K562 (cell line): ENCODE results near the gene ANKDD1A. TPM values are rescaled to one million over a fixed set of nuclear protein-coding genes. Genes with fewer than 3 reads are reported as not detected.

Experiments used
- ATAC-seq: fragments of 200-7000 bp; cut with Tn5 transposase; 3 replicates; pipeline ENCODE4 v1.9.1; 2020; ENCODE audit warnings: moderate library complexity
- BruUV-seq: library from RNA; stranded (reverse); fragments of 400-500 nt; replicated peaks from 2 replicates; lab custom pipeline; 2021; lab: Mats Ljungman, UMichigan
- CTCF ChIA-PET: fragments of 300-600 bp; formaldehyde crosslinking; extraction: SDS; loops from one replicate; lab custom pipeline; 2021; ENCODE audit warnings: low intra/inter-chr PET ratio; lab: Yijun Ruan, JAX
- POLR2A ChIA-PET: fragments of 300-600, 350-650 bp; sonication (Branson Sonifier 250); formaldehyde crosslinking; extraction: SDS; loops from one replicate; lab custom pipeline; 2021; ENCODE audit warnings: antibody characterized with exemption, inconsistent platforms; lab: Yijun Ruan, JAX
- DNase-seq, 4 experiments: peaks; one replicate each; pipeline versions ENCODE4 v3.0.0 to v3.0.0-alpha.2; 2011 to 2018; ENCODE audit warnings: low spot score in 3 of 4, mixed read lengths in 3 of 4; ENCODE audit errors: extremely low read depth in 1 of 4
- FAIRE-seq: peaks from 2 replicates; lab custom pipeline; 2011; peaks lifted over from hg19 to GRCh38; lab: Jason Lieb, UNC
- H2AFZ ChIP-seq: 2 replicates; pipeline ENCODE4 v1.6.0; 2011; ENCODE audit warnings: low read depth, low read length, control low read depth, inconsistent platforms
- H3K27ac ChIP-seq: fragments of 200-600 bp; 3 replicates; pipeline ENCODE4 v1.8.0; 2011; ENCODE audit warnings: low read depth, mild to moderate bottlenecking, control low read depth, inconsistent platforms, low read length, moderate library complexity, mixed read lengths; ENCODE audit errors: extremely low read depth
- H3K27me3 ChIP-seq, 2 experiments: fragments of 300-600 bp in 1 of 2; 2 replicates in 1 of 2; 3 replicates in 1 of 2; pipeline versions ENCODE4 v1.6.0 to v1.8.0; 2011; ENCODE audit warnings: inconsistent platforms in 2 of 2, low read length in 2 of 2, mild to moderate bottlenecking in 1 of 2, mixed read lengths in 1 of 2, moderate library complexity in 1 of 2; ENCODE audit not compliant: control insufficient read depth in 2 of 2, insufficient read depth in 2 of 2
- H3K36me3 ChIP-seq: fragments of 300-600 bp; 3 replicates; pipeline ENCODE4 v1.8.0; 2011; ENCODE audit warnings: mild to moderate bottlenecking, low read length, inconsistent platforms; ENCODE audit not compliant: control insufficient read depth, insufficient read depth
- H3K4me1 ChIP-seq, 2 experiments: fragments of 200-600 bp in 1 of 2; replicated peaks in 1 of 2; 2 replicates in 1 of 2; 3 replicates in 1 of 2; pipeline versions ENCODE4 v1.5.1 to v1.8.0; 2011; ENCODE audit warnings: inconsistent platforms in 2 of 2, low read length in 2 of 2, mild to moderate bottlenecking in 1 of 2, mixed read lengths in 1 of 2, moderate library complexity in 1 of 2; ENCODE audit not compliant: control insufficient read depth in 2 of 2, insufficient read depth in 2 of 2
- H3K4me2 ChIP-seq: 2 replicates; pipeline ENCODE4 v1.6.1; 2011; ENCODE audit warnings: low read length, control low read depth, inconsistent platforms, mixed read lengths; ENCODE audit not compliant: insufficient read depth
- H3K4me3 ChIP-seq: fragments of 200-600 bp; sonication (generic), shearing (Covaris generic); 2 replicates; pipeline ENCODE4 v1.5.1; 2016; ENCODE audit warnings: control low read depth, inconsistent platforms
- H3K79me2 ChIP-seq: fragments of 200-600 bp; 3 replicates; pipeline ENCODE4 v1.8.0; 2011; ENCODE audit warnings: low read length, inconsistent platforms; ENCODE audit not compliant: control insufficient read depth, insufficient read depth
- H3K9ac ChIP-seq, 2 experiments: 2 replicates each; pipeline versions ENCODE4 v1.6.0 to v1.6.1; 2011; ENCODE audit warnings: low read depth in 2 of 2, low read length in 2 of 2, control low read depth in 1 of 2, inconsistent platforms in 1 of 2, mild to moderate bottlenecking in 1 of 2, mixed read lengths in 1 of 2; ENCODE audit not compliant: insufficient read depth in 1 of 2
- H3K9me1 ChIP-seq: one replicate; pipeline ENCODE4 v1.6.0; 2011; ENCODE audit warnings: inconsistent platforms, mild to moderate bottlenecking, low read length, moderate library complexity; ENCODE audit not compliant: control insufficient read depth, insufficient read depth
- H3K9me3 ChIP-seq: replicated peaks from 2 replicates; pipeline ENCODE4 v1.5.1; 2011; ENCODE audit warnings: low read depth, low read length, inconsistent platforms; ENCODE audit not compliant: control insufficient read depth, insufficient read depth
- H4K20me1 ChIP-seq: replicated peaks from 2 replicates; pipeline ENCODE4 v1.6.1; 2011; ENCODE audit warnings: low read length, inconsistent platforms, mixed read lengths; ENCODE audit not compliant: control insufficient read depth, insufficient read depth
- ATF7 ChIP-seq: fragments of 450-650 bp; IDR thresholded peaks from 2 replicates; pipeline ENCODE4 v1.7.1; 2014; ENCODE audit warnings: mild to moderate bottlenecking, moderate library complexity
- C11orf30 ChIP-seq: fragments of 450-650 bp; IDR thresholded peaks from 2 replicates; pipeline ENCODE4 v1.6.1; 2016; ENCODE audit warnings: low read depth, mild to moderate bottlenecking
- DMBX1 ChIP-seq: fragments of 250-450 bp; sonication (Bioruptor Pico); IDR thresholded peaks from 2 replicates; pipeline ENCODE4 v1.8.0; 2022; ENCODE audit warnings: inconsistent platforms, mild to moderate bottlenecking, moderate library complexity, borderline replicate concordance
- TAF7 ChIP-seq: fragments of 450-650 bp; IDR thresholded peaks from 2 replicates; pipeline ENCODE4 v1.6.1; 2016; ENCODE audit warnings: missing genetic modification characterization, missing compliant biosample characterization
- TBL1XR1 ChIP-seq, 2 experiments: IDR thresholded peaks; 2 replicates each; pipeline ENCODE4 v1.6.1; 2012; ENCODE audit warnings: improper control_type of control experiment in 2 of 2, low read length in 2 of 2, mild to moderate bottlenecking in 1 of 2
- ZNF436 ChIP-seq: fragments of 250-450, 450-650 bp; sonication (Bioruptor Pico); formaldehyde crosslinking; IDR thresholded peaks from 2 replicates; pipeline ENCODE4 v1.7.0; 2020; ENCODE audit warnings: mild to moderate bottlenecking
- WGBS: fragments of 100-300 bp; shearing (Covaris generic); methylation state at CpG from one replicate; pipeline ENCODE4 v1.1.6; 2016; ENCODE audit warnings: low coverage, mixed read lengths; ENCODE audit not compliant: insufficient coverage; ENCODE audit errors: missing lambda C conversion rate; 5-methylcytosine and 5-hydroxymethylcytosine counted together
- in situ Hi-C: fragments of 300-500 bp; cut with MboI; formaldehyde crosslinking; loops from 4 replicates; pipeline ENCODE4 v1.15.0; 2018; ENCODE audit warnings: inconsistent platforms, mixed read lengths
- intact Hi-C: fragments of 100-400 bp; cut with micrococcal nuclease; formaldehyde crosslinking; loops from 2 replicates; pipeline ENCODE4 v1.14.2; 2022
- polyA plus RNA-seq, 8 experiments: library from polyadenylated mRNA; depleted of rRNA in 4 of 8; stranded (reverse) in 5 of 8; unstranded in 3 of 8; fragments of >200 nt; fragmentation: Nextera tagmentation in 2 of 8; fragmentation: Illumina TruSeq in 1 of 8; extraction: Ambion mirVana in 2 of 8; extraction: Trizol in 1 of 8; gene quantifications; 2 replicates each; pipeline versions ENCODE4 v1.2.1 to v1.2.3, GENCODE V29; 2011 to 2014; ENCODE audit warnings: inconsistent platforms in 1 of 8, missing spikeins in 1 of 8
- total RNA-seq, 7 experiments: library from RNA; depleted of rRNA in 6 of 7; stranded (reverse); fragments of >200 nt in 6 of 7; fragmentation: Illumina TruSeq in 2 of 7; extraction: Trizol in 2 of 7; gene quantifications; 2 replicates each; pipeline versions ENCODE4 v1.2.1 to v1.2.3, GENCODE V29; 2011 to 2021; ENCODE audit warnings: low replicate concordance in 1 of 7
- TF ChIP-seq, protein P1 (sequence below), 2 experiments: fragments of 450-650 bp in 1 of 2; sonication (generic) in 1 of 2; formaldehyde crosslinking in 1 of 2; IDR thresholded peaks in 1 of 2; conservative IDR thresholded peaks in 1 of 2; 2 replicates each; pipeline versions ENCODE4 v1.6.1 to v1.8.1; 2016 to 2023; ENCODE audit warnings: mild to moderate bottlenecking in 2 of 2, moderate library complexity in 2 of 2, inconsistent platforms in 1 of 2, missing genetic modification reagents in 1 of 2
- TF ChIP-seq, protein P2 (sequence below): fragments of 450-650 bp; formaldehyde crosslinking; IDR thresholded peaks from 2 replicates; pipeline ENCODE4 v1.4.0; 2022; ENCODE audit warnings: missing genetic modification characterization
- TF ChIP-seq, protein P3 (sequence below), 3 experiments: fragments of 200-800 bp in 1 of 3; fragments of 250-450 bp in 1 of 3; fragments of 450-650 bp in 1 of 3; sonication (Bioruptor Pico) in 1 of 3; sonication (Bioruptor generic) in 1 of 3; formaldehyde crosslinking in 1 of 3; IDR thresholded peaks; 2 replicates each; pipeline versions ENCODE4 v1.6.1 to v1.8.0; 2016 to 2022; ENCODE audit warnings: mild to moderate bottlenecking in 2 of 3, missing genetic modification characterization in 2 of 3, missing compliant biosample characterization in 1 of 3, moderate library complexity in 1 of 3

Gene ANKDD1A
- total and polyA plus RNA-seq, 9 of the 15 experiments (the other 6 are each of a cell fraction or from before 2014, with no cell fraction given), result 0.08 to 0.80 (median 0.43) TPM

DNA sequence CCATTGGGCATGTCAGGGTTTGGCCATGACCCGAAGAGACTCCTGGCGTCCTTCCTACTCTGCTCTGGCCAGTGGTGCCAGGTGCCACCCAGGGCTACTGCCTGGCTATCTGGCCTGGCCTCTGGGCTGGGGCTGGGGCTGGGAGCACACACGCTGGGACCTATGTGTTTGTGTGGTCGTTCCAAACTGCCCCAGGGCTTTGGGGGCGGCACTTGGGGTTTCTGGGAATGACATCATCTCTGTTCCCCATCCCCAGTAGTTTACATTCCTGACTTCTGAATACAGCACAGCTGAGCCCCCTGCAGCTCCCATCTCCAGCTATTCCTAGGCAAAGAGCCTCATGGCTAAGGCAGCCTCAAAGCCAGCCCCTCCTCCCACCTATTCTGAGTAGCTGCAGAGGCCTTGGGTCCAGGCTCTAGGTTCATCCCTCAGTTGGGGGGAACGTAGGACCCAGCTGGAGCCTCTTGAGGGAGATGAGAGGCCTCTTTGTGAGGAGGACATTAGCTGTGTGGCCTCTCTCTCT, 45.6 kb upstream of the ANKDD1A start:
- H3K27me3 ChIP-seq, result no peaks in the 10 kb centered on the region
- FAIRE-seq (no peak), DNase-seq (no peak), ATAC-seq (peak; percentile 31; the same call in 2 of the 3 replicates)
- no peak overlapping the region for H2AFZ ChIP-seq
- peaks cover 0 to 3% of the 10 kb centered on the region in 2 experiments; a peak in 1 of 5 replicates for H3K4me1 ChIP-seq
- H3K79me2 ChIP-seq, result no peaks in the 10 kb centered on the region
- TF ChIP-seq ZNF436 (CRISPR knock-in tag), result no peak
- TF ChIP-seq C11orf30, result no peak
- no peak for TF ChIP-seq DMBX1 (CRISPR knock-in tag)
- TF ChIP-seq TBL1XR1 (IDR thresholded peaks at IDR 0.05; ENCODE audit: low read length in 2 of 2), result no peak
- no peak for TF ChIP-seq TAF7 (tag)
- 0 out of 2 replicates have a peak, but pooled peaks have one; percentile 28 for TF ChIP-seq ATF7
- TF ChIP-seq, protein P1, sequence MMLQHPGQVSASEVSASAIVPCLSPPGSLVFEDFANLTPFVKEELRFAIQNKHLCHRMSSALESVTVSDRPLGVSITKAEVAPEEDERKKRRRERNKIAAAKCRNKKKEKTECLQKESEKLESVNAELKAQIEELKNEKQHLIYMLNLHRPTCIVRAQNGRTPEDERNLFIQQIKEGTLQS (IDR thresholded peaks at IDR 0.05), result peak; percentile 36; the same call in 1 of the 2 replicates
- TF ChIP-seq, protein P1 (CRISPR knock-in tag; conservative IDR thresholded peaks at IDR 0.05), result no peak
- TF ChIP-seq, protein P2, sequence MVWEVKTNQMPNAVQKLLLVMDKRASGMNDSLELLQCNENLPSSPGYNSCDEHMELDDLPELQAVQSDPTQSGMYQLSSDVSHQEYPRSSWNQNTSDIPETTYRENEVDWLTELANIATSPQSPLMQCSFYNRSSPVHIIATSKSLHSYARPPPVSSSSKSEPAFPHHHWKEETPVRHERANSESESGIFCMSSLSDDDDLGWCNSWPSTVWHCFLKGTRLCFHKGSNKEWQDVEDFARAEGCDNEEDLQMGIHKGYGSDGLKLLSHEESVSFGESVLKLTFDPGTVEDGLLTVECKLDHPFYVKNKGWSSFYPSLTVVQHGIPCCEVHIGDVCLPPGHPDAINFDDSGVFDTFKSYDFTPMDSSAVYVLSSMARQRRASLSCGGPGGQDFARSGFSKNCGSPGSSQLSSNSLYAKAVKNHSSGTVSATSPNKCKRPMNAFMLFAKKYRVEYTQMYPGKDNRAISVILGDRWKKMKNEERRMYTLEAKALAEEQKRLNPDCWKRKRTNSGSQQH (CRISPR knock-in tag), result no peak
- TF ChIP-seq, protein P3, sequence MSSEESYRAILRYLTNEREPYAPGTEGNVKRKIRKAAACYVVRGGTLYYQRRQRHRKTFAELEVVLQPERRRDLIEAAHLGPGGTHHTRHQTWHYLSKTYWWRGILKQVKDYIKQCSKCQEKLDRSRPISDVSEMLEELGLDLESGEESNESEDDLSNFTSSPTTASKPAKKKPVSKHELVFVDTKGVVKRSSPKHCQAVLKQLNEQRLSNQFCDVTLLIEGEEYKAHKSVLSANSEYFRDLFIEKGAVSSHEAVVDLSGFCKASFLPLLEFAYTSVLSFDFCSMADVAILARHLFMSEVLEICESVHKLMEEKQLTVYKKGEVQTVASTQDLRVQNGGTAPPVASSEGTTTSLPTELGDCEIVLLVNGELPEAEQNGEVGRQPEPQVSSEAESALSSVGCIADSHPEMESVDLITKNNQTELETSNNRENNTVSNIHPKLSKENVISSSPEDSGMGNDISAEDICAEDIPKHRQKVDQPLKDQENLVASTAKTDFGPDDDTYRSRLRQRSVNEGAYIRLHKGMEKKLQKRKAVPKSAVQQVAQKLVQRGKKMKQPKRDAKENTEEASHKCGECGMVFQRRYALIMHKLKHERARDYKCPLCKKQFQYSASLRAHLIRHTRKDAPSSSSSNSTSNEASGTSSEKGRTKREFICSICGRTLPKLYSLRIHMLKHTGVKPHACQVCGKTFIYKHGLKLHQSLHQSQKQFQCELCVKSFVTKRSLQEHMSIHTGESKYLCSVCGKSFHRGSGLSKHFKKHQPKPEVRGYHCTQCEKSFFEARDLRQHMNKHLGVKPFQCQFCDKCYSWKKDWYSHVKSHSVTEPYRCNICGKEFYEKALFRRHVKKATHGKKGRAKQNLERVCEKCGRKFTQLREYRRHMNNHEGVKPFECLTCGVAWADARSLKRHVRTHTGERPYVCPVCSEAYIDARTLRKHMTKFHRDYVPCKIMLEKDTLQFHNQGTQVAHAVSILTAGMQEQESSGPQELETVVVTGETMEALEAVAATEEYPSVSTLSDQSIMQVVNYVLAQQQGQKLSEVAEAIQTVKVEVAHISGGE (CRISPR knock-in tag; IDR thresholded peaks at IDR 0.05), result no peak
- no peak overlapping the region for H3K9ac ChIP-seq
- in situ Hi-C loops (no loop called here), intact Hi-C loops (no loop called here)
- BruUV-seq, result no TSS peak
- H3K4me2 ChIP-seq, result no peak overlapping the region
- H3K4me3 ChIP-seq, result no peak overlapping the region
- no peaks in the 10 kb centered on the region for H4K20me1 ChIP-seq
- POLR2A ChIA-PET, result interaction anchor here (0.6 to 1.4 kb wide), 5 partner anchors 10 to 138 kb away, joined by 3 to 5 read pairs (median 4); no protein-coding TSS in a partner anchor
- CTCF ChIA-PET, result no interaction called here
- 56% methylated on average over 6 of the region's 6 CpGs for WGBS
- no peaks in the 10 kb centered on the region for H3K9me3 ChIP-seq
- H3K9me1 ChIP-seq, result no peaks in the 10 kb centered on the region
- H3K36me3 ChIP-seq, result peaks cover 19% of the 10 kb centered on the region; the same call in 1 of the 3 replicates
- no peak overlapping the region for H3K27ac ChIP-seq
